GM19193 (cell line): ENCODE measurements around the gene PCDHA10.

Source experiments
- POLR2A ChIP-seq: IDR thresholded peaks from 4 replicates; pipeline ENCODE4 v1.6.1; 2011; ENCODE audit not compliant: insufficient read depth, insufficient read length; ENCODE audit errors: extremely low read depth

PCDHA10 gene

DNA sequence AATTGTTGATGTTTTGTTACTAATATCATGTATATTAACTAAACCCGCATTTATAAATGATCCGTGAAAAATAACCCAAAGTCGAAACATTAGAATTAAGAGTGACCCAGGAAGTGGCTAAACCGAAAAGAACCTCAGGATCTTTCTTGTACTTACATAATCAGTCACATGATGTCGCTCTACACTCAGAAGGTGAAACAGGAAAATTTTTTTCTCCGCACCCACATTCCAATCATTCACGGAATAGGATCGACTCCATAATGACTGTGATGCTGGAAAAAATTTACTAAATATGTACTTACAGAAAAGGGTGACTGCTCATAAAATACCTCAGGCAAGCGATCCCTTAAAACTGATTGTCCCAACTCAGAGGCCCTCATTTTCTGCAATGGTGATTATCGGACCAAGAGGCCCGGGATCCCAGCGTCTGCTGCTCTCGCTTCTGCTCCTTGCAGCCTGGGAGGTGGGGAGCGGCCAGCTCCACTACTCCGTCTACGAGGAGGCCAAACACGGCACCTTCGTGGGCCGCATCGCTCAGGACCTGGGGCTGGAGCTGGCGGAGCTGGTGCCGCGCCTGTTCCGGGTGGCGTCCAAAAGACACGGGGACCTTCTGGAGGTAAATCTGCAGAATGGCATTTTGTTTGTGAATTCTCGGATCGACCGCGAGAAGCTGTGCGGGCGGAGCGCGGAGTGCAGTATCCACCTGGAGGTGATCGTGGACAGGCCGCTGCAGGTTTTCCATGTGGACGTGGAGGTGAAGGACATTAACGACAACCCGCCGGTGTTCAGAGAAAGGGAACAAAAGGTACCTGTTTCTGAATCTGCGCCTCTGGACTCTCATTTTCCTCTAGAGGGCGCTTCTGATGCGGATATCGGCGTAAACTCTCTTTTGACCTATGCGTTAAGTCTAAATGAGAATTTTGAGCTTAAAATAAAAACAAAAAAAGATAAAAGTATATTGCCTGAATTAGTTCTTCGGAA, 19.7 kb downstream of the PCDHA10 start, which contains the start of gene PCDHA12:
Gene PCDHA12 (plus strand): TSS at position 224 of the 981 bp plus-strand sequence. CDS start 165 bp downstream, at position 389.
- no peak for TF ChIP-seq POLR2A

DNA sequence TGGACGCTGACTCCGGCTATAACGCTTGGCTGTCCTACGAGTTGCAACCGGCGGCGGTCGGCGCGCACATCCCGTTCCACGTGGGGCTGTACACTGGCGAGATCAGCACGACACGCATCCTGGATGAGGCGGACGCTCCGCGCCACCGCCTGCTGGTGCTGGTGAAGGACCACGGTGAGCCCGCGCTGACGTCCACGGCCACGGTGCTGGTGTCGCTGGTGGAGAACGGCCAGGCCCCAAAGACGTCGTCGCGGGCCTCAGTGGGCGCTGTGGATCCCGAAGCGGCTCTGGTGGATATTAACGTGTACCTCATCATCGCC, 21.5 kb downstream of the PCDHA10 start:
- no peak for TF ChIP-seq POLR2A

DNA sequence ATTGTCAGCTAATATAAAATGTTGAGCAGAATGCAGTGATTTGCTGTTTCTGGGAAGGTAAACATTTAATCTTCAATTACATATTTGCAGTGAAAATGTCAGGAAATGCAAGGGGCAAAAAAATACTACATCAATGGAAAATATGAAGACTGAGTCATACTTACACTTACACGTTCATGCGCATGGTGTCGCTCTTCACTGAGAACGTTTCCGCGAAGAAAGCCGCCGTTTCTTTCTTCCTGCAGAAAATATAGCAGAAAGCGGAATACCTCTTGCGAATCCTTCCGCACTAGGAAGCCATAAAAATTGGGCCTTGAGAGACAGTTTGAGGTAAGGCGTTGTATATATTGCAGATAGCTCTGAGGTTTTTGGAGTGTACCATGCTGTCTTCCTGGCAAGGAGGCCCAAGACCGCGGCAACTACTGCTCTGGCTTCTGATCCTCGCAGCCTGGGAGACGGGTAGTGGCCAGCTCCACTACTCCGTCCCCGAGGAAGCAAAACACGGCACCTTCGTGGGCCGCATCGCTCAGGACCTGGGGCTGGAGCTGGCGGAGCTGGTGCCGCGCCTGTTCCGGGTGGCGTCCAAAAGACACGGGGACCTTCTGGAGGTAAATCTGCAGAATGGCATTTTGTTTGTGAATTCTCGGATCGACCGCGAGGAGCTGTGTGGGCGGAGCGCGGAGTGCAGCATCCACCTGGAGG, 26.3 kb downstream of the PCDHA10 start, which contains the start of gene PCDHA13:
Gene PCDHA13 (plus strand): TSS at position 236 of the 702 bp plus-strand sequence. CDS start 145 bp downstream, at position 381.
- no peak for TF ChIP-seq POLR2A

DNA sequence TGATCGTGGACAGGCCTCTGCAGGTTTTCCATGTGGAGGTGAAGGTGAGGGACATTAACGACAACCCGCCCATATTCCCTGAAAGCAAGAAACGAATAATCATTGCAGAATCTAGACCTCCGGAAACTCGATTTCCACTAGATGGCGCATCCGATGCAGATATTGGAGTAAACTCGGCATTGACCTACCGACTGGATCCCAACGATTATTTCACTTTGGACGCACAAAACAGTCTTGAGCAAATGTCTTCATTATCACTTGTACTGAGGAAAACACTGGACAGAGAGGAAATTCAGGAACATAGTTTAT, 26.8 kb downstream of the PCDHA10 start:
- TF ChIP-seq POLR2A = no peak

DNA sequence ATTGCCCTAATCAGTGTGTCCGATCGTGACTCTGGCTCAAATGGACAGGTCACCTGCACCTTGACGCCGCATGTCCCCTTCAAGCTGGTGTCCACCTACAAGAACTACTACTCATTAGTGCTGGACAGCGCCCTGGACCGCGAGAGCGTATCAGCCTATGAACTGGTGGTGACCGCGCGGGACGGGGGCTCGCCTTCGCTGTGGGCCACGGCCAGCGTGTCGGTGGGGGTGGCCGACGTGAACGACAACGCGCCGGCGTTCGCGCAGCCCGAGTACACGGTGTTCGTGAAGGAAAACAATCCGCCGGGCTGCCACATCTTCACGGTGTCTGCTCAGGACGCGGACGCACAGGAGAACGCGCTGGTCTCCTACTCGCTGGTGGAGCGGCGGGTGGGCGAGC, 27.7 kb downstream of the PCDHA10 start:
- no peak for TF ChIP-seq POLR2A

DNA sequence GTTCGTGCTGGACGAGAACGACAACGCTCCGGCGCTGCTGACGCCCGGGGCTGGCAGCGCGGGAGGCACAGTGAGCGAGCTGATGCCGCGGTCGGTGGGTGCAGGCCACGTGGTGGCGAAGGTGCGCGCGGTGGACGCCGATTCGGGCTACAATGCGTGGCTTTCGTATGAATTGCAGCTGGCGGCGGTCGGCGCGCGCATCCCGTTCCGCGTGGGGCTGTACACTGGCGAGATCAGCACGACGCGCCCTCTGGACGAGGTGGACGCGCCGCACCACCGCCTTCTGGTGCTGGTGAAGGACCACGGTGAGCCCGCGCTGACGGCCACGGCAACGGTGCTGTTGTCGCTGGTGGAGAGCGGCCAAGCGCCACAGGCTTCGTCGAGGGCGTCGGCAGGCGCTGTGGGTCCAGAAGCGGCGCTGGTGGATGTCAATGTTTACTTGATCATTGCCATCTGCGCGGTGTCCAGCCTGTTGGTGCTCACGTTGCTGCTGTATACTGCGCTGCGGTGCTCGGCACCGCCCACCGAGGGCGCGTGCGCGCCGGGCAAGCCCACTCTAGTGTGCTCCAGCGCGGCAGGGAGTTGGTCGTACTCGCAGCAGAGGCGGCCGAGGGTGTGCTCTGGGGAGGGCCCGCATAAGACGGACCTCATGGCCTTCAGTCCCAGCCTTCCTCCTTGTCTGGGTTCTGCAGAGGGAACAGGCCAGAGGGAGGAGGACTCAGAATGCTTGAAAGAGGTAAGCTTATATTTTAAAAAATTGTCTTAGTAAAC, 28.4 kb downstream of the PCDHA10 start:
- TF ChIP-seq POLR2A = no peak

DNA sequence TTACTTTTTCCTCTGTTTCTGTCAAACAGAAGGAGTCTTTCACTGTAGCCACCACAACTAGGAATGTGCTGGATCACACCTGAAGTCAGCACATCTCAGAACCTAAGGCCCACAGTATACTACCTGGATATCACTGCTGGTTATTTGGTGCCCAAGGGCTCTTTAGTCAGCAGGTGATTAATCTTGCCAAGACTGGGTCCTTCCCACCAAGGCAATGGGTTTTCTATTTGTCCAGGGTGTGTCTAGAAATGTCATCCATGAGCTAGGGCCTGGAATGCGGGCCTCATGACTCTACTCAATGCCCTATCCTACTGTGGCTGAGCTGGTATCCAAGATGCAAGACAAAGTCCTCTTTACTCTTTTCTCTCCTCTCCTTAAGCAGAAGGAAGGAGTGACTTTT, 60.6 kb downstream of the PCDHA10 start:
- TF ChIP-seq POLR2A = no peak
